Cortex of kidney (tissue), 1 donor: ENCODE data around the gene SLC16A6.
"Not testable (repeated sequence)": the region's sequence is repeated elsewhere in the genome, so short reads cannot be mapped to it uniquely, and the experiment has no call there.

Experiments used
- DNase-seq: peaks from one replicate; lab custom pipeline; 2025; lab: John Stamatoyannopoulos, UW

SLC16A6 gene

GRCh38 chr17:68290955-68291835, at the start of gene SLC16A6, which contains the start of gene ARSG:
SLC16A6 (minus strand) TSS chr17:68291127; CDS start chr17:68278320, 12,807 bp downstream.
ARSG (plus strand) TSS chr17:68291495; CDS start chr17:68307494, 15,999 bp downstream.
- DNase-seq: no peak

GRCh38 chr17:68334393-68334792, 43.5 kb upstream of the SLC16A6 start:
- no peak for DNase-seq

GRCh38 chr17:68331932-68332331, 41.0 kb upstream of the SLC16A6 start:
- not testable (repeated sequence) for DNase-seq

- no peak for DNase-seq
These were observed 38.4 kb upstream of the SLC16A6 start for GRCh38 chr17:68329331-68329730.

- DNase-seq: no peak
These were observed 37.7 kb upstream of the SLC16A6 start for GRCh38 chr17:68328676-68329075.

- DNase-seq: no peak
These were observed 37.1 kb upstream of the SLC16A6 start for GRCh38 chr17:68327823-68328557.

- no peak for DNase-seq
These were observed 35.8 kb upstream of the SLC16A6 start for GRCh38 chr17:68326681-68327080.

GRCh38 chr17:68325961-68326360, 35.0 kb upstream of the SLC16A6 start:
- DNase-seq: no peak

GRCh38 chr17:68324654-68325336, 33.9 kb upstream of the SLC16A6 start:
- DNase-seq: no peak

GRCh38 chr17:68324114-68324513, 33.2 kb upstream of the SLC16A6 start:
- DNase-seq: no peak

- DNase-seq: no peak
These were observed 31.7 kb upstream of the SLC16A6 start for GRCh38 chr17:68322630-68323029.

GRCh38 chr17:68321556-68321954, 30.6 kb upstream of the SLC16A6 start:
- no peak for DNase-seq

- no peak for DNase-seq
These were observed 30.1 kb upstream of the SLC16A6 start for GRCh38 chr17:68320943-68321555.

- no peak for DNase-seq
These were observed 29.5 kb upstream of the SLC16A6 start for GRCh38 chr17:68320311-68320865.

- no peak for DNase-seq
These were observed 28.7 kb upstream of the SLC16A6 start for GRCh38 chr17:68319410-68320162.

- no peak for DNase-seq
These were observed 27.4 kb upstream of the SLC16A6 start for GRCh38 chr17:68318103-68318991.

- no peak for DNase-seq
These were observed 26.5 kb upstream of the SLC16A6 start for GRCh38 chr17:68317458-68317857.

- DNase-seq: no peak
These were observed 25.0 kb upstream of the SLC16A6 start for GRCh38 chr17:68315930-68316329.

GRCh38 chr17:68314916-68315535, 24.1 kb upstream of the SLC16A6 start:
- no peak for DNase-seq
